Adipose tissue (tissue), 3 donors: ENCODE results near the gene SNTA1. TPM values are rescaled to one million over a fixed set of nuclear protein-coding genes. Genes with fewer than 3 reads are reported as not detected.
"Not testable (repeated sequence)": the region's sequence is repeated elsewhere in the genome, so short reads cannot be mapped to it uniquely, and the experiment has no call there.

ENCODE experiments used
- H3K27ac ChIP-seq: one replicate; pipeline ENCODE4 v1.5.1; 2013; ENCODE audit warnings: low read depth, low read length
- WGBS, 3 donors: extraction: QIAGEN DNeasy Blood & Tissue Kit; methylation state at CpG; one replicate each; pipeline ENCODE4 v1.1.7; 2013; 5-methylcytosine and 5-hydroxymethylcytosine counted together
- polyA plus RNA-seq, 3 donors: library from polyadenylated mRNA; stranded (reverse); fragments of 200-250 nt; gene quantifications; one replicate each; pipeline ENCODE4 v1.2.3, GENCODE V29; 2013
- donor health status: healthy with polysubstance abuse.
- donor health status: Bipolar disorder and iron deficiency.
- donor health status: healthy.

Gene SNTA1
- polyA plus RNA-seq, 3 donors, result 8.1 to 47.4 (median 34.3) TPM

DNA sequence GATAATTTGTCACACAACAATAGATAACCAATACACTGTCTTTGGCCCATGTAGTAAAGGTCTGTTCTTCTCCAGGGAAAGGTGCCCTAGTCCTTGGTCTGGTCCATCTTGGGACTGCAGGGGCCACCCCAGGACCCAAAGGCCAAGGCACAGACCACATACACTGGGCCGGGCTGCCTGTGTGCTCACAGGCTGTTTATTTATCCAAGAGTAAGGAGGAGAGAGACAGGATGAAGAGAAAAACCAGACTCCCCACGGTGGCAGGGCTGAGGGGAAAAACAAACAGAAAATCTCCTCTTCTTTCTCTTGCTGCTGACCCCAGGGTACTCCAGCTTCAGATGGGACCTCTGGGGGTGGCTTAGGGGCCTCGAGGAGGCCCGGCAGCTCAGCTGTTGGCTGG is 35.8 kb downstream of the SNTA1 start:
- WGBS, 3 donors, result 54 to 66% (median 65%) methylated on average over 4 of the region's 4 CpGs

GRCh38 chr20:33407251-33407650 is 36.3 kb downstream of the SNTA1 start:
- WGBS, 3 donors, result 57 to 90% (median 59%) methylated on average over 1 of the region's 1 CpG
- H3K27ac ChIP-seq, result no peak overlapping the region

More for the DNA sequence above, 35.8 kb downstream of the SNTA1 start:
- no peak overlapping the region for H3K27ac ChIP-seq

DNA sequence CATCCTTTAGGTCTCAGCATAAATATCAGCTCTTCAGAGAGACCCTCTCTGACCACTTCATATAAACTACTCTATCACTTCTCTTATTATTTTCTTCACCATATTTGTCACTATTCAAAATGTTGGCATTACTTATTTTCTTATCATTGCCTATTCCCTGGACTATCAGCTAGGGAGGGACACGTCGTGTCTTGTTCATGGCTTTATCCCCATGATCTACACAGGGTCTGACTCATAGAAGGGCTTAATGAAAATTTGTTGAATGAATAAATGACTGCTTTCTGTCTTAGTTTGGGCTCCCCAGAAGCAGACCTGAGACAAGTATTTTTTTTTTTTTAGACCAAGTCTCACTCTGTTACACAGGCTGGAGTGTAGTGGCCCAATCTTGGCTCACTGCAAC is 39.3 kb downstream of the SNTA1 start:
- no peak overlapping the region for H3K27ac ChIP-seq
- whole genome bisulfite sequencing, 3 donors, result 85 to 96% (median 94%) methylated on average over 2 of the region's 2 CpGs

- 46 to 49% (median 47%) methylated on average over 8 of the region's 8 CpGs for WGBS, 3 donors
- H3K27ac ChIP-seq, result no peak overlapping the region
Measured at GRCh38 chr20:33401921-33402369, 41.6 kb downstream of the SNTA1 start.

DNA sequence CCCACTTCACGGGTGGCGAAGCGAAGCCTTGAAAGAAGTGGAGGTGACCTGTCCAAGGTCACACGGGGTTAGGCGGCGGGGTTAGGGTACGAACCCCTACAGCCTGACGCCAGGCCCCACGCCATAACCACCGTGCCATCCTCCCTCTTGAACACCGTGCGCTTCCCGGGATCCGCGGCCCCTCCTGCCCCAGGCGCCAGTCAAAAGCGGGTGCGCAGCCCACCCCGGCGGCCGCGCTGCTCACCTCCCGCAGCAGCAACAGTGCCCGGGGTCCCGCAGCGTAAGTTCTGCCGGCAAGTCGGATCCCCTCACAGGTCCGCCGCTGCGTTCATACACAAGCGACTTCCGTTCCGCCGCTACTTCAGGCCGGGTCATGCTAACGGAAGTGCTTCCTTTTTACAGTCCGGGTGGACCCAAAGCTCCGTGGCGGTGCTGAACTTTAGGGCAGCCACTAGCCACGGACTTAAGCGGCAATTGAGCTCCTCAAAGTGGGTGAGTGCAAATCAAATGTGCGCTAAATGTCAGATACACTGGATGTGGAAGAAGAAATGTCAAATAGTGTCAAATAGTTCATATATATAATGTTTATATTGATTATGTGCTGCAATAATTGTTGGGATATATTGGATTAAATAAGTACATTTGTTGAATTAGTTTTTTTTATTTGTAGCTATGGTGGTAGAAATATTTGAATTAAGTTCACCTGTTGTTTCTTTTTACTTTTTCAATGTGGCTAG is 42.2 kb downstream of the SNTA1 start, which contains the start of gene CDK5RAP1:
Gene CDK5RAP1 (minus strand): TSS at position 336 of the 737 bp plus-strand sequence. CDS start 4,455 bp downstream, outside the sequence.
- H3K27ac ChIP-seq, result no peak within 1 kb of the TSS

DNA sequence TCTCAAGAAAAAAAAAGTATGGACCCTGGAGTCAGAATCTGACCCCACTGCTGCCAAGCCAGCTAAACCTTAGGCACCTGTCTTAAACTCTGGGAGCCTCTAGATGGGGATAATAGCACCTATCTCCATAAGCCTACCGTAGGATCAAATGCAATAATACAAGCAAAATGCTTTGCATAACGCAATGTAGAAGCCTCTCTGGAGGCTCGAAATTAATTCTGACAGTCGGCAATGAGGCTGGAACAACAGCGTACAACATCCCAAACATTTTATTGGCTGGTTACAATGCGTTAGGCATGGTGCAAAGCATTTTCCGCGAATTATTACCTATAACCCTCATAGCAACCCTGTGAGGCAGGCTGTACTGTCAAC is 42.8 kb downstream of the SNTA1 start:
- no peak overlapping the region for H3K27ac ChIP-seq
- 0 to 1% (median 0%) methylated on average over 8 of the region's 8 CpGs for WGBS, 3 donors

More for the DNA sequence above, 42.2 kb downstream of the SNTA1 start, which contains the start of gene CDK5RAP1:
- 0 to 1% (median 0%) methylated on average over 43 of the region's 43 CpGs for WGBS, 3 donors

- WGBS, 3 donors, result 46 to 52% (median 51%) methylated on average over 6 of the region's 6 CpGs
- H3K27ac ChIP-seq, result no peak overlapping the region
Measured at GRCh38 chr20:33399924-33400323, 43.6 kb downstream of the SNTA1 start.

DNA sequence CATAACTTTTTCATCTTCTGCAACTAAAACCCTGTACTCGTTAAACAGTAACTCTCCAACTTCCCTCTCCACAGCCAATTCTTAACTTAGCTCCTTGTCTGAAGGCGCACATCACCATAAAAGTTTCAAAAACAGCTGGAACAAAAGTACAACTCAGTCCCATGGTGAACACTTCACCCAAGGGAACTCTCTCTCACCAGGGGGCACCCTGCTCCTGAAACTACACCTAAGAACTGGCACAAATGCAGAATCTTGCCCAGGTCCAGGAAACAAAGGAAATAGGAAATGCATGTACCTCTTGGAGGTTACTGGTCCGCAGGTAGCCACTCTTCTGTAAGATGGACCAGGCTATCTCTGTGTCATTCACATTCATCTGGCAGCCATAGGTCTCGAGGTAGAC is 48.8 kb downstream of the SNTA1 start:
- H3K27ac ChIP-seq, result no peak overlapping the region
- 89 to 94% (median 91%) methylated on average over 4 of the region's 4 CpGs for WGBS, 3 donors

- 88 to 94% (median 91%) methylated on average over 4 of the region's 4 CpGs for WGBS, 3 donors
- H3K27ac ChIP-seq, result no peak overlapping the region
Measured at GRCh38 chr20:33393609-33394008, 50.0 kb downstream of the SNTA1 start.

DNA sequence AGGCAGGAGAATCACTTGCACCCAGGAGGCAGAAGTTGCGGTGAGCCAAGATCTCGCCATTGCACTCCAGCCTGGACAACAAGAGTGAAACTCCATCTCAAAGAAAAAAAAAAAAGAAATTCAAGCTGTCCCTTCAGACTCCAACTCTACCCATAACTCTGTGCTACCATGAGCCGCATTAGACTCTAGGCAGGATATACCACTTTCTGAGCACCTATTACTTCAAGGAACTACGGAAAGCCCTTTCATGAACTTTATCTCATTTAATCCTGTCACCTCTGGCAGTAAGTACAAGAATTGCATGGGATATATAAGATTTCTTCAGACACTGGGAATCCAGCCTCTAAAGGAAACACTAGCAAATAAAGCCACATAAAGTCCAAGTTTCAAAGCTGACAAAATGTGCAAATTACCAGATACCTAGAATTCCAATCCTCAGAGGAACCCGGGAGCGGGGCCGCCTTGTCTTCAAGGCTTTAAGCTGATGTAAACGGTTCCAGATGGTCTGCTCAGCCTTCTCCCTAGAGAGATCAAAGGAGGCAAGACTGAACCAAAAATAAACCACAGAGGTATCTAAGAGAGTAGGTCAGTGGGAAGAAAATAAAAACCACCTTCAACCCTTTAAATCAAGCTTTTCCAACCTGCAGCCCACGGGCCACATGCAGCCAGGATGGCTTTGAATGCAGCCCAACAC is 51.7 kb downstream of the SNTA1 start:
- WGBS, 3 donors, result 67 to 83% (median 73%) methylated on average over 9 of the region's 9 CpGs

DNA sequence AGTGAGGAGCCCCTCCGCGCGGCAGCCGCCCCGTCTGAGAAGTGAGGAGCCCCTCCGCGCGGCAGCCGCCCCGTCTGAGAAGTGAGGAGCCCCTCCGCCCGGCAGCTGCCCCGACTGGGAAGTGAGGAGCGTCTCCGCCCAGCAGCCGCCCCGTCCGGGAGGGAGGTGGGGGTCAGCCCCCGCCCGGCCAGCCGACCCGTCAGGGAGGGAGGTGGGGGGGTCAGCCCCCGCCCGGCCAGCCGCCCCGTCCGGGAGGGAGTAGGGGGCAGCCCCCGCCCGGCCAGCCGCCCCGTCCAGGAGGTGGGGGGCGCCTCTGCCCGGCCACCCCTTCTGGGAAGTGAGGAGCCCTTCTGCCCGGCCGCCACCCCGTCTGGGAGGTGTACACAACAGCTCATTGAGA is 54.2 kb downstream of the SNTA1 start:
- WGBS, 3 donors, result 98 to 99% (median 98%) methylated on average over 17 to 36 of the region's 36 CpGs
- not testable (repeated sequence) for H3K27ac ChIP-seq

More for the DNA sequence above, 51.7 kb downstream of the SNTA1 start:
- no peak overlapping the region for H3K27ac ChIP-seq

GRCh38 chr20:33388268-33388667 is 55.3 kb downstream of the SNTA1 start:
- H3K27ac ChIP-seq, result no peak overlapping the region
- WGBS, 3 donors, result 88 to 99% (median 98%) methylated on average over 2 to 3 of the region's 3 CpGs

DNA sequence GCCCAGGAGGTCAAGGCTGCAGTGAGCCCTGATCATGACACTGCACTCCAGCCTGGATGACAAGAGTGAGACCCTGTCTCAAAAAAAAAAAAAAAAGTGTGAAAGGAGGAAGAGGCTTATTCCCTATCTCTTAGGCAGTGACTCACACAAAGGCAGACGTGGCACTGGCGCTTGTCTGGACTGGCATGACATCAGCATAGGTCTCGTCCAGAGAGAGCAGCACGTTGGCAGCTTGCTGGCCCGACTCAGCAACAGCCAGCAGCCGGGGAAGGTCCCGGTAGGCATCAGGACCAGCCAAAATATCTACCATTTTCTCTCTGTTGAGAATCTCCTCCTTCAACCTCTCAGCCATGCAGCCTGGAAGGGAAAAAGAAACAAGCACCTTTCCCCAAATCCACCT is 56.4 kb downstream of the SNTA1 start:
- 77 to 89% (median 84%) methylated on average over 7 of the region's 7 CpGs for WGBS, 3 donors

DNA sequence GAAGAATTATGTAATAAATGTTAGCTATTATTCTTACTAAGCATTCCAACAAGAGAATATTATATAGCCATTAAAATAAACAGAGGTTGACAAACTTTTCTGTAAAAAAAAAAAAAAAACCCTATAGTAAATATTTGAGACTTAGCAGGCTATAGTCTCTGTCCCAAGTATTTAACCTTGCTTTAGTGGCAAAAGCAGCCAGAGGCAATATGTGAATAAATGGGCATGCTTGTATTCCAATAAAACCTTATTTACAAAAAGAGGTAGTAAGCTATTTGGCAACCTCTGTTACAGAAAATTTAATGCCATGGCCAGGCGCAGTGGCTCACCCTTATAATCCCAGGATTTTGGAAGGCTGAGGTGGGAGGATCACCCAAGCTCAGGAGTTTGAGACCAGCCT is 56.9 kb downstream of the SNTA1 start:
- no peak overlapping the region for H3K27ac ChIP-seq
- WGBS, 3 donors, result 93 to 100% (median 96%) methylated on average over 1 of the region's 1 CpG

More for the DNA sequence above, 56.4 kb downstream of the SNTA1 start:
- no peak overlapping the region for H3K27ac ChIP-seq

DNA sequence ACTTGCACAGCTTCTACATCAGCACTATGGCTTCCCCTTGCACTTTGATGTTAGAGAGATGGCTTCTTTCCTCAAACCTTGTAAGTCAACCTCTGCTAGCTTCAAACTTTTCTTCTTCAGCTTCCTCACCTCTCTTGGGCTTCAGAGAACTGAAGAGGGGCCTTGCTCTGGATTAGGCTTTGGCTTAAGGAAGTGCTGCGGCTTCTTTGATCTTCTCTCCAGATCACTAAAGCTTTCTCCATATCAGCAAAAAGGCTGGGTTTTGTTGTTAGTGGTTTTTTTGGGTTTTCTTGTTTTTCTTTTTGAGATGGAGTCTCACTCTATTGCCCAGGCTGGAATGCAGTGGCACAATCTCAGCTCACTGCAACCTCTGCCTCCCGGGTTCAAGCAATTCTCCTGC is 66.2 kb downstream of the SNTA1 start:
- 92 to 99% (median 94%) methylated on average over 2 of the region's 2 CpGs for WGBS, 3 donors
- H3K27ac ChIP-seq, result no peak overlapping the region

- 88 to 95% (median 93%) methylated on average over 4 of the region's 4 CpGs for WGBS, 3 donors
- H3K27ac ChIP-seq, result no peak overlapping the region
Measured at GRCh38 chr20:33373735-33374605, 69.6 kb downstream of the SNTA1 start.

DNA sequence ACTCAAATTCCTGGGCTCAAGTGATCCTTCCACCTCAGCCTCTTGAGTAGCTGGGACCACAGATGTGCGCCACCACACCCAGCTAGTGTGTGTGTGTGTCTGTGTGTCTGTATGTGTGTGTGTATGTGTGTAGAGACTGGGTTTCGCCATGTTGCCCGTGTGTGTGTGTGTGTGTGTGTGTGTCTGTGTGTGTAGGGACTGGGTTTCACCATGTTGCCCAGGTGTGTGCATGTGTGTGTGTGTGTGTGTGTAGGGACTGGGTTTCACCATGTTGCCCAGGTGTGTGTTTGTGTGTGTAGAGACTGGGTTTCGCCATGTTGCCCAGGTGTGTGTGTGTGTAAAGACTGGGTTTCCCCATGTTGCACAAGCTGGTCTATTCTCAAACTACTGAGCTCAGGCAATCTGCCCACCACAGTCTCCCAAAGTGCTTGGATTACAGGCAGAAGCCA is 70.5 kb downstream of the SNTA1 start:
- H3K27ac ChIP-seq, result no peak overlapping the region
- WGBS, 3 donors, result 87 to 98% (median 90%) methylated on average over 4 of the region's 4 CpGs

GRCh38 chr20:33370291-33370690 is 73.3 kb downstream of the SNTA1 start:
- H3K27ac ChIP-seq, result no peak overlapping the region
- 85 to 94% (median 88%) methylated on average over 8 of the region's 8 CpGs for WGBS, 3 donors

DNA sequence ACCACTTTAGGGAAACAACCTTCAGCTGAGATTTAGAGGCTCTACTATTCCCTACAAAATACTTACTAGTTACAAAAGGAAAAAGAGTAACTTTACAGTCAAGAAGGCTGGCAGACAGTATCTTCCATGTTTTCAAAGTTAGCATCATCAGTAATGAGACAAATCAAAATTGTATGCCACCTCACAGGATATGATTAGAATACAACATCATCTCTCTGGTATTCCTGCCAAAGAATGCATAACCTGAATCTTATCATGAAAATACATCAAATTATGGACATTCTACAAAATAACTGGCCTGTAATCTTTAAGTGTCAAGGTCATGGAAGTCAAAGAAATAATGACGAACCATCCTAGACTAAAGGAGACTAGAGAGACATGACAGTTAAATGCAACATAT is 80.7 kb downstream of the SNTA1 start:
- WGBS, 3 donors, result 48 to 88% (median 86%) methylated on average over 1 of the region's 1 CpG

More for the DNA sequence above, 80.7 kb downstream of the SNTA1 start:
- H3K27ac ChIP-seq, result no peak overlapping the region
